ENCODE data around the gene GUK1. TPM values are rescaled to one million over a fixed set of nuclear protein-coding genes. Genes with fewer than 3 reads are reported as not detected.

Gene GUK1
- total and polyA plus RNA-seq, 2 of the 8 experiments (the other 6 are each of a cell fraction or from before 2014, with no cell fraction given) = 68.5 to 183 TPM

- no peak overlapping the region for H3K9ac ChIP-seq (replicated peaks in 1 of 4; ENCODE audit: extremely low read depth in 1 of 4, low read depth in 3 of 4, low read length in 3 of 4)
- POLR2A ChIA-PET (ENCODE audit: partially characterized antibody) = interaction anchor here (1.0 to 5.5 kb wide), 2 partner anchors 11 to 16 kb away, joined by 3 to 44 read pairs; partner anchors contain the start of gene IBA57
- H3K14ac ChIP-seq (ENCODE audit: insufficient read length) = no peak overlapping the region
- H3K23me2 ChIP-seq (ENCODE audit: low read depth, low read length) = no peaks in the 10 kb centered on the region; the same call in 1 of the 2 replicates
- FAIRE-seq (no peak), DNase-seq (ENCODE audit: low read depth in 1 of 2, low spot score in 2 of 2) (no peak)
- H3K4me1 ChIP-seq (replicated peaks in 1 of 4; ENCODE audit: control insufficient read depth in 3 of 4, insufficient read depth in 4 of 4, low read length in 3 of 4) = peaks cover 0 to 10% (median 4%) of the 10 kb centered on the region in 4 experiments; a peak in 1 of 7 replicates
- H3K4me2 ChIP-seq (ENCODE audit: insufficient read depth in 1 of 2, low read depth in 2 of 2, low read length in 2 of 2) = no peak overlapping the region
- WGBS, 2 experiments (ENCODE audit: extremely low coverage in 1 of 2, insufficient coverage in 1 of 2, insufficient read length in 1 of 2, insufficient replicate concordance in 2 of 2, low coverage in 1 of 2, low lambda C conversion rate in 2 of 2, missing lambda C conversion rate in 1 of 2) = 94% methylated on average over 3 of the region's 3 CpGs; no CpG with 5 or more reads in 1 of the 2 experiments
- H4K91ac ChIP-seq (replicated peaks; ENCODE audit: insufficient read length, low read length) = no peak overlapping the region
- TF ChIP-seq POLR2A (IDR thresholded peaks at IDR 0.05; ENCODE audit: control extremely low read depth in 1 of 2, low read depth in 2 of 2, low read length in 2 of 2) (no peak), EP300 (IDR thresholded peaks at IDR 0.05; ENCODE audit: borderline replicate concordance in 1 of 2, low read depth in 2 of 2, low read length in 2 of 2) (no peak), POU5F1 (IDR thresholded peaks at IDR 0.05; ENCODE audit: low read depth, low read length) (no peak), CBX5 (IDR thresholded peaks at IDR 0.05; ENCODE audit: low read depth, low read length) (no peak), FOSL1 (IDR thresholded peaks at IDR 0.05; ENCODE audit: insufficient read depth, low read depth, low read length) (no peak)
- no peaks in the 10 kb centered on the region for H3K79me2 ChIP-seq (ENCODE audit: control insufficient read depth in 1 of 2, insufficient read depth in 2 of 2, low read length in 2 of 2)
- CTCF ChIA-PET (ENCODE audit: partially characterized antibody) = interaction anchor here (0.7 to 2.3 kb wide), 5 partner anchors 8 to 177 kb away, joined by 3 to 7 read pairs (median 4); partner anchors contain the start of gene IBA57
- H3K27ac ChIP-seq (ENCODE audit: low read depth, low read length) = no peak overlapping the region
- H3K9me3 ChIP-seq (ENCODE audit: insufficient read depth in 2 of 2, low read depth in 1 of 2, low read length in 1 of 2) = no peaks in the 10 kb centered on the region
- H3K4ac ChIP-seq (replicated peaks; ENCODE audit: insufficient read length, low read depth, low read length) = no peak overlapping the region
- no peak overlapping the region for H2AK5ac ChIP-seq (ENCODE audit: low read depth, low read length)
- H2BK5ac ChIP-seq (ENCODE audit: low read depth, low read length) = no peak overlapping the region
- no peak overlapping the region for H2AFZ ChIP-seq (ENCODE audit: low read length)
- H2BK120ac ChIP-seq (replicated peaks; ENCODE audit: low read depth, low read length) = no peak overlapping the region
- H3K23ac ChIP-seq (ENCODE audit: insufficient read length) = no peak overlapping the region
- H3K36me3 ChIP-seq (ENCODE audit: control insufficient read depth in 2 of 4, insufficient read depth in 4 of 4, low read length in 3 of 4) = no peaks in the 10 kb centered on the region
- peaks cover 1 to 4% of the 10 kb centered on the region in 2 experiments for H4K20me1 ChIP-seq (replicated peaks in 1 of 2; ENCODE audit: control insufficient read depth in 1 of 2, insufficient read depth in 2 of 2, low read length in 2 of 2)
- H3K18ac ChIP-seq (ENCODE audit: extremely low read depth, low read length) = no peak overlapping the region
- H3K4me3 ChIP-seq (ENCODE audit: extremely low read depth in 1 of 4, insufficient read depth in 2 of 4, low read depth in 3 of 4, low read length in 4 of 4) = no peak overlapping the region
- H2BK12ac ChIP-seq (ENCODE audit: low read depth, low read length) = no peak overlapping the region
- 0 out of 7 replicates have a peak, but pooled peaks cover 0 to 5% (median 0%) of the 10 kb centered on the region in 4 experiments for H3K27me3 ChIP-seq (replicated peaks in 1 of 4; ENCODE audit: control insufficient read depth in 3 of 4, extremely low read depth in 1 of 4, insufficient read depth in 3 of 4, low read length in 3 of 4)
- no peak overlapping the region for H4K5ac ChIP-seq (ENCODE audit: insufficient read length, low read depth, low read length)
- no peak overlapping the region for H3K56ac ChIP-seq (replicated peaks; ENCODE audit: insufficient read length, low read depth, low read length)
- no peak overlapping the region for H2BK20ac ChIP-seq (ENCODE audit: low read length)
- H2BK15ac ChIP-seq (ENCODE audit: low read length) = no peak overlapping the region
- H3K79me1 ChIP-seq (ENCODE audit: low read depth, low read length) = peaks cover 2% of the 10 kb centered on the region
- H4K8ac ChIP-seq (ENCODE audit: extremely low read depth, insufficient read depth, low read length) = no peak overlapping the region
Measured at GRCh38 chr1:228152918-228153258, 12.8 kb downstream of the GUK1 start.
